Ovary (tissue), 9 donors: Measurements from ENCODE around the gene RASA3. TPM values are rescaled to one million over a fixed set of nuclear protein-coding genes. Genes with fewer than 3 reads are reported as not detected.
"Not testable (repeated sequence)": the region's sequence is repeated elsewhere in the genome, so short reads cannot be mapped to it uniquely, and the experiment has no call there.

Source experiments
- DNase-seq, 5 donors: peaks; one replicate each; pipeline ENCODE4 v3.0.0-alpha.2; 2019 to 2020
- H3K27ac ChIP-seq, 2 donors: fragments of 200-600 bp; one replicate each; pipeline versions ENCODE4 v1.5.1 to v1.8.0; 2019 to 2022
- H3K27me3 ChIP-seq: fragments of 200-600 bp; one replicate; pipeline ENCODE4 v1.8.0; 2022
- H3K36me3 ChIP-seq: fragments of 200-600 bp; sonication (generic); one replicate; pipeline ENCODE4 v1.5.1; 2019
- H3K4me1 ChIP-seq: one replicate; pipeline ENCODE4 v1.8.1; 2013; ENCODE audit warnings: mild to moderate bottlenecking, moderate library complexity; ENCODE audit not compliant: insufficient read depth
- H3K4me3 ChIP-seq: fragments of 200-600 bp; sonication (generic); one replicate; pipeline ENCODE4 v1.5.1; 2017
- H3K9me3 ChIP-seq, 2 donors: fragments of 200-600 bp in 1 of 2; sonication (generic) in 1 of 2; one replicate each; pipeline versions ENCODE4 v1.5.1 to v1.8.1; 2013 to 2019; ENCODE audit warnings: mild to moderate bottlenecking in 1 of 2, moderate library complexity in 1 of 2
- EP300 ChIP-seq: sonication (generic); formaldehyde crosslinking; IDR thresholded peaks from one replicate; pipeline ENCODE4 v1.6.1; 2017; ENCODE audit warnings: antibody characterized with exemption
- POLR2A ChIP-seq: fragments of 450-650 bp; IDR thresholded peaks from one replicate; pipeline ENCODE4 v1.6.1; 2017; ENCODE audit warnings: antibody characterized with exemption, mild to moderate bottlenecking, moderate library complexity
- WGBS, 3 donors: extraction: QIAGEN DNeasy Blood & Tissue Kit in 1 of 3; methylation state at CpG; one replicate each; pipeline versions ENCODE4 v1.1.5 to v1.1.7; 2013 to 2017; 5-methylcytosine and 5-hydroxymethylcytosine counted together
- intact Hi-C, 4 donors: fragments of 100-400 bp; cut with DNase I; formaldehyde crosslinking; loops; one replicate each; pipeline versions ENCODE4 v1.11.0 to v1.15.1; 2022 to 2023
- polyA plus RNA-seq, 2 donors: library from polyadenylated mRNA; stranded (reverse); fragments of 200-250 nt in 1 of 2; fragments of 350-450 nt in 1 of 2; fragmentation: Illumina TruSeq in 1 of 2; extraction: RNeasy Lipid Tissue Mini Kit (QIAGEN cat#74804) in 1 of 2; gene quantifications; one replicate each; pipeline ENCODE4 v1.2.3, GENCODE V29; 2013 to 2014
- total RNA-seq, 7 donors: library from RNA; depleted of rRNA in 2 of 7; stranded (reverse); fragments of >200 nt in 2 of 7; fragmentation: NEBNext Ultra II Directional in 3 of 7; extraction: Animal tissue kit (Norgen Biotek cat#: 25700) in 3 of 7; gene quantifications; one replicate each; pipeline versions ENCODE4 v1.1.0 to v1.2.4, GENCODE V29; 2016 to 2023
- TF ChIP-seq, protein P1 (sequence below), 3 donors: fragments of 450-650 bp in 2 of 3; fragments of 200-600 bp in 1 of 3; IDR thresholded peaks; one replicate each; pipeline versions ENCODE4 v1.5.1 to v1.8.0; 2016 to 2022; ENCODE audit warnings: antibody characterized with exemption in 3 of 3, mild to moderate bottlenecking in 1 of 3
- donor health status: DM: no; HTN: no; CAD: no; lungs with moderate emphysema.
- donor health status: DM: no; HTN: no; CAD: no.
- donor health status: Bipolar disorder and iron deficiency.
- donor health status: DM: yes; HTN: yes; CAD: no.
- donor health status: DM: no; HTN: no; CAD: no.
- donor health status: DM: yes; HTN: yes; CAD: no.

Gene RASA3
- total and polyA plus RNA-seq, 9 donors, result 5.4 to 16.9 (median 9.4) TPM

DNA sequence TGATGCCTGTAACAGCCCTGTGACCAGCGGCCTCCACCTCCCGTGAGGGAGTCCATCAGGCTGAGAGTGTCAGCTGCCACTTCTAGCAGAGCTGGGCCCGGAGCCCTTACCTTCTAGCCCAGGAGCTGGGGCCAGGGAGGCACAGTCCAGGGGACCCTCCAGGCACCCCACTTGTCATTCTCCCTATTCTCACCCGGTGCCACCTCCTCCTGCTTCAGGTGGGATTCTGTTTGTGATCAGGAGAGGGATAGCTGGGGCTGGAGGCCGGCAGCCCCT is 4.1 kb downstream of the RASA3 start:
- WGBS, 3 donors, result 84 to 86% (median 85%) methylated on average over 5 of the region's 5 CpGs
- TF ChIP-seq, protein P1, sequence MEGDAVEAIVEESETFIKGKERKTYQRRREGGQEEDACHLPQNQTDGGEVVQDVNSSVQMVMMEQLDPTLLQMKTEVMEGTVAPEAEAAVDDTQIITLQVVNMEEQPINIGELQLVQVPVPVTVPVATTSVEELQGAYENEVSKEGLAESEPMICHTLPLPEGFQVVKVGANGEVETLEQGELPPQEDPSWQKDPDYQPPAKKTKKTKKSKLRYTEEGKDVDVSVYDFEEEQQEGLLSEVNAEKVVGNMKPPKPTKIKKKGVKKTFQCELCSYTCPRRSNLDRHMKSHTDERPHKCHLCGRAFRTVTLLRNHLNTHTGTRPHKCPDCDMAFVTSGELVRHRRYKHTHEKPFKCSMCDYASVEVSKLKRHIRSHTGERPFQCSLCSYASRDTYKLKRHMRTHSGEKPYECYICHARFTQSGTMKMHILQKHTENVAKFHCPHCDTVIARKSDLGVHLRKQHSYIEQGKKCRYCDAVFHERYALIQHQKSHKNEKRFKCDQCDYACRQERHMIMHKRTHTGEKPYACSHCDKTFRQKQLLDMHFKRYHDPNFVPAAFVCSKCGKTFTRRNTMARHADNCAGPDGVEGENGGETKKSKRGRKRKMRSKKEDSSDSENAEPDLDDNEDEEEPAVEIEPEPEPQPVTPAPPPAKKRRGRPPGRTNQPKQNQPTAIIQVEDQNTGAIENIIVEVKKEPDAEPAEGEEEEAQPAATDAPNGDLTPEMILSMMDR (IDR thresholded peaks at IDR 0.05), result no peak
- TF ChIP-seq POLR2A (no peak), EP300 (no peak)
- intact Hi-C loops, result loop anchor here in 1 of 4 donors (5.0 kb wide), 1 partner anchor 61 kb away; no protein-coding TSS in a partner anchor
- Histone ChIP-seq H3K36me3 (no peaks in the 10 kb centered on the region), H3K4me3 (no peak overlapping the region), H3K4me1 (peaks cover 7% of the 10 kb centered on the region), H3K9me3 (no peaks in the 10 kb centered on the region), H3K27me3 (no peaks in the 10 kb centered on the region), H3K27ac (no peak overlapping the region)
- no peak for DNase-seq

DNA sequence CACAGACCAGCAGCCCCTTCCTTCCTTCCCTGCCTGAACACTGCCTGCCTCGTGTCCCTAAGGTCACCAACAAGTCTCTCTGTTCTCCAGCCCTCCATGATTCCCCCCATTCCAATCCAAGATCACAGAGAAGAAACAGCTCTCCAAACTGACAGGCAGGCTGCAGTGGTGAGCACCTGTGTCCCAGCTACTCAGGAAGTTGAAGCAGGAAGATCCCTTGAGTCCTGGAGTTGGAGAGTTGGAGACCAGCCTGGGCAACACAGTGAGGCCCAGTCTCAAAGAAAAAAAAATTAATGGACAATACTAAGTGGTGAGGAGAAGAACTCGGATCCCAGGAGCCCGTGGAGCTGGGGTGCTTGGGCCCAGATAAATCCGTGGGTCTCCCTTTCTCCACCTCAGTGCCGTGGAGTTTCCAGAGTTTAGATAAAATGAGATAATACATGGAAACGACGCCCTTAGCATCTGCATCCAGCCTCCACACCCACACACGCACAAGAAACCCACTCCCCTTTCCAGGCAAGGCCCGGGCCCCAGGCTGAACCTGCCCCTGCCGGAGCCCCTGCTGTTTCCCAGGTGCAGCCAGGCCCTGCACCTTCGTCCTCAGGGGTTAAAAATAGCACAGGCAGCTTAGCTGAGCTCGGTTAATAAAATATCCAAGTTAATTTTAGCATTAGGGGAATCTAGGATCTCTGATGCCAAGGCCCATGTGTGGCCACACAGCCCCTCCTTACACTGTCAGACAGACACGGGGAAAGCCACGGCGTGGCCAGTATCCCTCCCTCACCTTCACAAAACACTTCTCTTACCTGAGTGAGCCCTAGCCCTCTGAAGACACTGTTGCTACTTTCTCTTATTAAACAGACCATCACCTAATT is 4.7 kb downstream of the RASA3 start:
- Histone ChIP-seq H3K27me3 (no peaks in the 10 kb centered on the region), H3K36me3 (no peaks in the 10 kb centered on the region), H3K9me3 (no peaks in the 10 kb centered on the region), H3K4me1 (peaks cover 7% of the 10 kb centered on the region), H3K27ac (no peak overlapping the region), H3K4me3 (no peak overlapping the region)
- intact Hi-C loops, result loop anchor here in 1 of 4 donors (5.0 kb wide), 1 partner anchor 60 kb away; no protein-coding TSS in a partner anchor
- 70 to 78% (median 75%) methylated on average over 15 of the region's 15 CpGs for WGBS, 3 donors
- TF ChIP-seq EP300 (no peak), POLR2A (no peak)
- TF ChIP-seq, protein P1 (IDR thresholded peaks at IDR 0.05), result no peak
- DNase-seq, result no peak

DNA sequence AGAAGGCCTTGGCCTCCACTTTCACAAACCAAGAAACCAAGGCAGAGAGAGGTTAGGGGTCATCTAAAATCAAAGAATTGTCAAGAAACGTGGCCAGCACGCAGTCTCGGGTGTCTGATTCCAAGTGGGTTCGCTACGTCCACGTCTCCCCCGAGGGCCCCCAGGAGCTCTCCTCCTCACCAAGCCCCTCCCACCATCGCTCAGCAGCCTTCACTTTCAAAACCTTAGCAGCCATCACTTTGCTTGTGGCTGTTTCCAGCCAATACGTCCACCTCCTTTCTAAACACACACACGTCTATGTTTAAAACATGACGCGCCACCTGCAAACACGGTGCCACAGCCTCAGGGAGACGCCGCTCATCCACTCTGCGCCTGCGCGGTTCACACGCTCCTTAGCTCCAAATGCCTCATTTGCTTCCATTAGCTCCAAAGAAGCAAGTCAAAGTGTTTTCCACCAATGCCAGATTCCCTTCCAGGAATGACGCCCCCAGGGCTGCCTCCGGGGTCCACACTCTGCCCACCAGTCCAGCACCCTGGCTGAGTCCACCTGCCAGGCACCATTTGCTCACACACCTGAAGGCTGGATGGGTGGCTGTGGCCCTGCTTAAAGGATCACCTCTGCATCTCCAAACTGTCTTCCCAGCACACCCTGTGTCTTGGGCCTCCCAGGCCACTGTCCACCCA is 5.5 kb downstream of the RASA3 start:
- no peaks in the 10 kb centered on the region for H3K9me3 ChIP-seq
- intact Hi-C loops, result loop anchor here in 1 of 4 donors (5.0 kb wide), 1 partner anchor 60 kb away; no protein-coding TSS in a partner anchor
- no peaks in the 10 kb centered on the region for H3K36me3 ChIP-seq
- H3K27me3 ChIP-seq, result no peaks in the 10 kb centered on the region
- 90 to 91% (median 90%) methylated on average over 21 of the region's 21 CpGs for WGBS, 3 donors
- no peak for DNase-seq
- H3K27ac ChIP-seq, result no peak overlapping the region
- no peak overlapping the region for H3K4me3 ChIP-seq
- H3K4me1 ChIP-seq, result peaks cover 7% of the 10 kb centered on the region
- TF ChIP-seq EP300, result no peak
- no peak for TF ChIP-seq POLR2A
- TF ChIP-seq, protein P1 (IDR thresholded peaks at IDR 0.05), result no peak

DNA sequence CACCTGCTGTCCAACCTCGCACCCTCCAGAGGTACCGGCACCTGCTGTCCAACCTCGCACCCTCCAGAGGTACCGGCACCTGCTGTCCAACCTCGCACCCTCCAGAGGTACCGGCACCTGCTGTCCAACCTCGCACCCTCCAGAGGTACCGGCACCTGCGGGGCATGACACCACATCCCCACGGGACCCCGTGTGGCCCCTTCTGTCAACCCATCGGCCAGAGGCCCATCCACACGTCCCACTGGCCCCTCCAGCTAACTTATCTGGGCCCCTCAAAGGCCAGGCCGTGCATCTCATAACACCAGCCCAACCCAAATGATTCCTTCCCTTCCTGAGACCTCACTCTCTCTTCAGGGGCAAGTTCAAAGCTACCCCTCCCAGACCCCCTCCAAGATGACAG is 6.3 kb downstream of the RASA3 start:
- not testable (repeated sequence) for DNase-seq, H3K36me3 ChIP-seq, H3K4me1 ChIP-seq, H3K27ac ChIP-seq, H3K9me3 ChIP-seq, H3K4me3 ChIP-seq, H3K27me3 ChIP-seq
- WGBS, 3 donors, result 88 to 95% (median 94%) methylated on average over 11 to 12 of the region's 14 CpGs
- intact Hi-C loops, result loop anchor here in 1 of 4 donors (5.0 kb wide), 1 partner anchor 59 kb away; no protein-coding TSS in a partner anchor

DNA sequence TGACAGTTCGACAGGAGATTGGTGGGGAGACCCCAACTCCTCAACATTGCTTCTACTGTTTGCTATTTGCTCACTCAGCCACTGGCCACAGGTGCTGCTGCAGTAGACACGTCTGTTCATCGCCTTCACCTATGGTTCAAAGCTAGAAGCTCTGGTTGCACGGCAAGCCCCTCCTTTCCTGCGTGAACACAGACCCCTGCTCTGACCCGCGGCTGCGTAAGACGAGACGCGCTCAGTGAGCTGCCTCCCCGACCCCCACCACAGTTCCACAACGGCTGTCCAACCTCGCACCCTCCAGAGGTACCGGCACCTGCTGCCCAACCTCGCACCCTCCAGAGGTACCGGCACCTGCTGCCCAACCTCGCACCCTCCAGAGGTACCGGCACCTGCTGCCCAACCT is 6.8 kb downstream of the RASA3 start:
- Histone ChIP-seq H3K27ac (no peak overlapping the region), H3K27me3 (no peaks in the 10 kb centered on the region), H3K4me3 (no peak overlapping the region), H3K9me3 (no peaks in the 10 kb centered on the region), H3K4me1 (peaks cover 4% of the 10 kb centered on the region), H3K36me3 (no peaks in the 10 kb centered on the region)
- no peak for TF ChIP-seq EP300
- no peak for TF ChIP-seq POLR2A
- TF ChIP-seq, protein P1 (IDR thresholded peaks at IDR 0.05), result no peak
- intact Hi-C loops, result loop anchor here in 1 of 4 donors (5.0 kb wide), 1 partner anchor 58 kb away; no protein-coding TSS in a partner anchor
- 93 to 98% (median 93%) methylated on average over 16 to 19 of the region's 19 CpGs for WGBS, 3 donors
- DNase-seq, result no peak
